K562 (cell line): ENCODE data around the gene MPPED2. TPM values are rescaled to one million over a fixed set of nuclear protein-coding genes. Genes with fewer than 3 reads are reported as not detected.

Experiments
- ARID2 ChIP-seq: fragments of 450-650 bp; IDR thresholded peaks from 2 replicates; pipeline ENCODE4 v1.6.1; 2017; ENCODE audit warnings: antibody characterized with exemption, mild to moderate bottlenecking
- CHD7 ChIP-seq: fragments of 200-600 bp; sonication (generic); IDR thresholded peaks from one replicate; pipeline ENCODE4 v1.6.1; 2012; ENCODE audit warnings: mild to moderate bottlenecking, low read depth, low read length, inconsistent platforms
- NRF1 ChIP-seq, 2 experiments: fragments of 450-650 bp; IDR thresholded peaks in 1 of 2; conservative IDR thresholded peaks in 1 of 2; 2 replicates each; pipeline ENCODE4 v1.6.1; 2014; ENCODE audit warnings: mild to moderate bottlenecking in 2 of 2
- POLR2H ChIP-seq: IDR thresholded peaks from 2 replicates; pipeline ENCODE4 v1.6.1; 2016; ENCODE audit warnings: missing genetic modification characterization, low read depth, mild to moderate bottlenecking, control low read depth, missing compliant biosample characterization, moderate library complexity
- ZNF197 ChIP-seq: fragments of 200-800 bp; sonication (Bioruptor generic); IDR thresholded peaks from 2 replicates; pipeline ENCODE4 v1.6.1; 2016; ENCODE audit warnings: low read depth, missing genetic modification characterization, missing compliant biosample characterization
- polyA plus RNA-seq, 8 experiments: library from polyadenylated mRNA; depleted of rRNA in 4 of 8; stranded (reverse) in 5 of 8; unstranded in 3 of 8; fragments of >200 nt; fragmentation: Nextera tagmentation in 2 of 8; fragmentation: Illumina TruSeq in 1 of 8; extraction: Ambion mirVana in 2 of 8; extraction: Trizol in 1 of 8; gene quantifications; 2 replicates each; pipeline versions ENCODE4 v1.2.1 to v1.2.3, GENCODE V29; 2011 to 2014; ENCODE audit warnings: inconsistent platforms in 1 of 8, missing spikeins in 1 of 8
- total RNA-seq, 7 experiments: library from RNA; depleted of rRNA in 6 of 7; stranded (reverse); fragments of >200 nt in 6 of 7; fragmentation: Illumina TruSeq in 2 of 7; extraction: Trizol in 2 of 7; gene quantifications; 2 replicates each; pipeline versions ENCODE4 v1.2.1 to v1.2.3, GENCODE V29; 2011 to 2021; ENCODE audit warnings: low replicate concordance in 1 of 7

MPPED2 gene
- total and polyA plus RNA-seq, 9 of the 15 experiments (the other 6 are each of a cell fraction or from before 2014, with no cell fraction given), result not detected

GRCh38 chr11:30433831-30434230, 152.3 kb downstream of the MPPED2 start (continued):
- TF ChIP-seq CHD7, result no peak
- no peak for TF ChIP-seq NRF1 (conservative IDR thresholded peaks at IDR 0.05 in 1 of 2, IDR thresholded peaks at IDR 0.05 in 1 of 2)
- TF ChIP-seq POLR2H (tag), result no peak
- no peak for TF ChIP-seq ARID2
- no peak for TF ChIP-seq ZNF197 (CRISPR knock-in tag)
